Anterior cingulate cortex (tissue), 58 donors: ENCODE data around the gene SELENOO.

ENCODE experiments used
- DNase-seq, 58 donors: peaks; one replicate each; lab custom pipeline; 2025; lab: John Stamatoyannopoulos, UW

The SELENOO gene

DNA sequence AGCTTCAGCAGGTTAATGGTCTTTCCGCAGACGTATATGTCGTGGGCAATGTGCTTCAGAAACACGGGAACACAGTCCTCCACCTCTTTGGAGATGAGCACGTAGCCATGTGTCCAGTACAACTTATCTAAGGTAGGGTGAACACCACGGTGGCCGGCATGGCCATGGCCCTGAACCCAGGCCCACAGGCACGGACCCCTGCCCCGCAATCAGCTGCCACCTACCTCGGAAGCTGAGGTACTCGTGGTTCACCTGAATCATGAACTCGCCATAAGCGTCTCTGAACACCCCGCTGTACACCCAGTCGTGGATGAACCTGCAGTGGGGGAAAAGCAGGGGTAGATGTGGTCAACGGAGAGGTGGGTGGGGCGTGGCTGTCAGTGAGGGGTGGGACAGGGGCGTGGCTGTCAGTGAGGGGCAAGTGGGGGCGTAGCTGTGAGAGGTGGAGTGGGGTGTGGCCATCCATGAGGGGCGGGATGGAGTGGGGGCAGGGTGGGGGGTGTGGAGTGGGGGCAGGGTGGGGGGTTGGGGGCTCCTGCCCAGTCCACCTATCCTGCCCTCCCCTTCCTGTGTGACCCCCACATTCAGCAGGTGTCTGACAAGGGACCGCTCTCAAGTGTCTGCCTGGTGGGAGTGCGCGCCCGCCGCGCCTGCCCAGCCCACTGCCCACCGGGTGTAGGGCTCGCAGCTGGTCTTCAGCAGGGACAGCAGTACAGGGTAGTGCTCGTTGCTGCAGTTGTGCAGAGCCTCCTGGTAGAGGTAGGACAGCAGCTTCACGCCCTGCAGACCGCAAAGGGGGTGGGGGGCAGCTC is 25.5 kb downstream of the SELENOO start:
- no peak for DNase-seq

DNA sequence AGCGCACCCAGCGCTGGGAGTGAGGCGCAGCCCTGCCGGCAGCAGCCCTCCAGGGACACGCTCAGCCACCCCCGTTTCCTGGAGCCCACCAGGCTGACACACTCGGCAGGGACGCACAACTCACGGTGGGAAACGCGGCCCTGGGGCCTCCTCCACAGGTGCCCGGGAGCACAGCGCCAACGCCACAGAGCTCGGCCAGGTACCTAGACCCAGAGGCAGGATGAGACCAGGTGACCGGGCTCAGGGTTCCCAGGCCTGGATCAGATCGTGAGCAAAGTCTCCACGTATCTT is 26.0 kb downstream of the SELENOO start:
- DNase-seq = no peak

GRCh38 chr22:50227579-50228215 is 26.9 kb downstream of the SELENOO start:
- no peak for DNase-seq

DNA sequence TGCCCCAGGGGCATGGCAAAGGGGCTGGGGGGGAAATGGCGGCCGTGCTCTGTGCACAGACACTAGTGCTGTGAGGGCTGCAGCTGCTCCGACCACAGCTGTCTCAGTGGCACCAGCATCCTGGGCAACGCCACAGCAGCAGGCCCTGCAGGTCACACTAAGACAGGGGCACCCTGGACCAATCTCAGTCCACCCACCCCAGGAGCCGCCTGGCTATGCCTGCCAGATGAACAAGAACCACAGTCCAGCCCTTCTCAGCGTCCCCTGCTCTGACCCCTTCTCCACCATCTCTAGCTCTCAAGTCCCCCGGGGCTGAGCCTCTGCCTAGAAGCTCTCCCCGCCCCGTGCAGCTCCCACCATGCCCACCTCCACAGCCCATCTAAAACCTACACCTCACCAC is 27.6 kb downstream of the SELENOO start:
- DNase-seq = no peak

DNA sequence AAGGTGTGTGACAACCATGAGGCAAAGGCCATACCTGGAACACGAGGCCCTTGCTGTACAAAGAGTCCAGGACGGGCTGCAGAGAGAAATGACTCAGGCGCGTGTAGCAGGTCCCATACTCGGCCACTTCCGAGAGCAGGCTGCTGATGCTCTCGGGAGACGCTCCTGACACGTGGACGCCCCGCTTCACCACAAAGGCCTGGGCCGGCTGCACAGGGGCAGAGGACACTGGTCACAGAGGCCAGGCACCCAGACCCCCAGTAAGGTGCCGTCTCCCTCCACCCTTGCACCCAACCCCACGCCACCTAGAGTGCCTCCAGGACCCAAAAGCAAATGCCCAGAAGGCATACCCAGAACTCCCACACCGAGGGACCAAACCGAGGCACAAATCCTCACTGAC is 28.6 kb downstream of the SELENOO start:
- no peak for DNase-seq

DNA sequence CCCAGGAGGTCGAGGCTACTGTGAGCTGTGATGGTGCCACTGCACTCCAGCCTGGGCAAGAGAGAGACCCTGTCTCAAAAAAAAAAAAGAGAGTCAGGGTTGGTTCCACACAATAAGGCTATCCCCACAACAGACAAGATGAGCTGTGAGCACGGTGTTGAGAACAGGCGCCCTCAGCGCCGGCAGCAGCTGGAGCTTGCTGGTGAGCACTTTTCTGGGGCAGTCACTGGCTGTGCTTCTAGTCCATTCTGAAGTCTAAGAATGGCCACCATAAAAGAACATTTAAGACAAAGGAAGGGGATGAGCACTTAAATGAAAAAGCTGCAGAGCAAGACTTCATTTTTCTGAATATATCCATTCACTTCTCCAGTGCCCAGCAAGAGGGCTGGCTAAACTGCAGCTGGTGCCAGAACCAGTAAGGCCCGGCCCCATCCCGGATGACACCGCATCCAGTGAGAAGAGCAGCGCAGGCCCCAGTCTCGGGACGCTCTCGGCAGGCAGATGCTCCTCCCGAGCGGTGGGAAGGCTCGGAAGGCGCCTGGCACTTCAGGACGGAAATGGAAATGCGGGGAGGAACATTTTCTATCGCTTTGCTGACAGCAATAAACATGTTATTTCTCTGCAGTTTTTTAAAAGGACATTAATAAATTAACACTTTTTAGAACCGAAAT is 31.8 kb downstream of the SELENOO start:
- no peak for DNase-seq

DNA sequence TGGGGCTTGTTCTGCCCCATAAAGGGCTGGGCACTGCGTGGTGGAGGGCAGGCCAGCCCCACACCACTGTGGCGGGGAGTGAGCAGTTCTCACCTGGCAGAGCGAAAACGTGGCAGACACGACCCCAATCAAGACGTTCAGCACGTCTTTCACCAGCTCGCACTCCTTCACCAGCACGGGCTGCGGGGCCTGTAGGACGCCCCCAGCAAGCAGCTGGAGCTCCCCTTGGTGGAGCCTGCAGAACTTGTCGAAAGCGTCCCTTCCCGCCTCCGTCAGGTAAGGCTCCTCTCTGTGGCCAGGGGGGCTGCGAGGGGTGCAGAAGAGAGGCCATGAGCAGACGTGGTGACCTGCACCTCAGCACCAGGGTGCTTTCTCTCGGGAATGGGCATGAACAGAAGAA is 32.4 kb downstream of the SELENOO start:
- DNase-seq = no peak

GRCh38 chr22:50236731-50237409 is 36.1 kb downstream of the SELENOO start:
- DNase-seq = no peak

DNA sequence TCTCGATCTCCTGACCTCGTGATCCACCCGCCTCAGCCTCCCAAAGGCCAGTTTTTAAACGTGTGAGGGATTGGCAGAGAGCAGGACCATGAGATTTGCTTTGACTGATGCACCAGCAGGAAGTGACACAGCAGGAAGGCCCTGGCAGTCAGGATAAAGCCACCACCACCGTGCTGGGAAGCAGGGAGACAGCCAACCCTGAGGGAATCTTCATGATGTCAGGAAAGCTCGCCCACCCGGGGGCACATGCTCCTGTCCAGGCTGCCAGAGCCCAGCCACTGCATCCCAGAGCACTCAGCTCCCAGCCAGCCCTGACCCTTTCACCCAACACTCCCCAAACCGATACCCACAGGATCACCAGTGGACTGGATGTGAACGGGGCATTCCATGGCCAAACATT is 37.9 kb downstream of the SELENOO start:
- DNase-seq = no peak

DNA sequence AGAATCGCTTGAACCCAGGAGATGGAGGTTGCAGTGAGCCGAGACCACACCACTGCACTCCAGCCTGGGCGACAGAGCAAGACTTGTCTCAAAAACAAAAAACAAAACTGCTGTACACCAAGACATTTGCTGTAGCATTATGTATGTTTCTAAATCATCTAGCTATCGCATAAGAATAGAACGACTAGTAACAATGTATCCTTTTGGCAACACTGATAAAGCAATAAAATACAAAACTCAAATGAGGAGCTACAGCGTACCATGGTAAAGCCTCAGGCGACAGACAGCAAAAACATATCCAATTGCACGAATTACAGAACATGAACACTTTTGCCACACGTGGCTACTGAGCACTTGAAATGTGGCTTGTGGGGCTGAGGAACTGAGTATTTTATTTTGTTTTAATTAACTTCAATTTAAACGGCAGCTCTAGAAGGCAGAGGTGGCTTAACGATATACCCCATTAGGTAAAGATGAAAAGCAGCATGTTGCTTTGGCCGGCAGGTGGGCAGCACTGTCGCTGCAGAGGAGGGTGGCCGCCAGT is 41.7 kb downstream of the SELENOO start:
- DNase-seq = no peak

DNA sequence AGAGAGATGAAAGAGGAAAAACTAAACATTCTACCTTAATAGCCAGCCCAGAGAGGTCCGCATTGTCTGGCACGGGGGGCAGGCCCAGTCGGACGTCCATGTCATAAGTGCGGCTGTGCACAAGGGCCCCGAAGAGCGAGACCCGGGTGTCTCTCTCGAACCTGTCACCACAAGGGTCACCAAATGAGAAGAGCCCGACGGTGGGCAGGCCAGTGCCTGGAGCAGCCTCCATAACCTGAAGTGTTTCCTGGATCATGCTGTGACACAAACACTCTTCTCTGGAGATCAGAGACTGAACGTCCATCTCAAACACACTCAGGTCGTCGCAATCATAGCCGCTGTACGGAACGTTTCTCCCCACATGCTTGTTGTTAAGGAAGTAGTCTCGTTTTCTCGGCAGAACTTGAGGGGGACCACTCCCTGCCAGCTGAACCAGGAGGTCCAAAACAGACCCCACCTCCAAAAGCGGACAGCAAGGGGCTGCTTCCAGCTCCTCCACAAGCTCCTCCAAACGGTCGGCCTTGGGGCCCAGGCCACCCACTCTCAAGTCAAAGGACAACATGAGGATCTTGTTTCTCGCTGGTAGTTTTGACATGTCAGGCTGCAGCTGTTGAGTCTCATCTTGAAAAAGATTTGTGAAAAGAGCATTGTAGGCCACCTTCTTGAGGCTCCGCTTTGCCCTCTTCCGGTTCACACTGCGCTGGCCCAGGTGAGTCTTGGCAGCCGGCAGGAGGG is 43.0 kb downstream of the SELENOO start:
- DNase-seq = no peak

DNA sequence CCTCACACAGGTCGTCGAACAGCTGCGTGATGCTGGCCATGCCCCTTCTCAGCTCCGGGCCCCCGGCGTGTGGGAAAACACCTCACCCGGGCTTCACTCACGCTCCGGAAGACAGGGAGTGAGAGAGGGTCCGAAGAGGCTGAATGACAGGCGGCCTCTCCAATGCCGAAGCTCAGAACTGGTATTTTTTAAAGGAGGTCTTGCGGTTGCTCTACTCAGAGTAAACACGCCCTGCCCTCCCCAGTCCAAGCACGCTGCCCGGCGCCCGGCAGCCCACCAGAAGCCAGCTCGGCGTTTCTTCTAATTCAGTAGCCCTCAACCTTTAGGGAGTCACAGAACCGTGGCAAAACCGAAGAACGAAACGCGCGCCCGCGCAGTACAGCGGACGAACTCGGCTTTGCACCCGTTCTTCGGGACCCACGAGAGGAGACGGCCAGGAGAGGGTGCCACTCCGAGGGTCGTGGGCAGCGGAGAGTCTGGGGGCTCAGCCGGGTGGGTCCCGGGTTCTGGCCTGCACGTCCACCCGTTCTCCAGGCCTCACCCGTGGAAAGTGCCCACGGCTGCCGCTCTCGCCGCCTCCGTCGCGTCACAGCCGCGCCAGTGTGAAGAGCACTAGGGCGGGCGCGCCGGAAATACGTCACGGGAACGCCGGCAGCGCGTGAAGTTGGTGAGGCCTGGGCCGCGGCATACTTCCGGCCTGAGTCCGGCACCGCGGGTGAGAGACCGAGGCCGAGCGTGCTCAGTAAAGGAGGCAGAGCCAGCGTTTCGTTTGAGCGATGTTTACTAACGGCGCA is 43.8 kb downstream of the SELENOO start, which contains the start of gene TUBGCP6:
TUBGCP6 (minus strand) TSS at position 604 of the 794 bp plus-strand sequence; CDS start at position 40, 564 bp downstream.
- peak; percentile 63 to 97 (median 90) for DNase-seq

GRCh38 chr22:50245214-50246072 is 44.6 kb downstream of the SELENOO start:
- no peak for DNase-seq

DNA sequence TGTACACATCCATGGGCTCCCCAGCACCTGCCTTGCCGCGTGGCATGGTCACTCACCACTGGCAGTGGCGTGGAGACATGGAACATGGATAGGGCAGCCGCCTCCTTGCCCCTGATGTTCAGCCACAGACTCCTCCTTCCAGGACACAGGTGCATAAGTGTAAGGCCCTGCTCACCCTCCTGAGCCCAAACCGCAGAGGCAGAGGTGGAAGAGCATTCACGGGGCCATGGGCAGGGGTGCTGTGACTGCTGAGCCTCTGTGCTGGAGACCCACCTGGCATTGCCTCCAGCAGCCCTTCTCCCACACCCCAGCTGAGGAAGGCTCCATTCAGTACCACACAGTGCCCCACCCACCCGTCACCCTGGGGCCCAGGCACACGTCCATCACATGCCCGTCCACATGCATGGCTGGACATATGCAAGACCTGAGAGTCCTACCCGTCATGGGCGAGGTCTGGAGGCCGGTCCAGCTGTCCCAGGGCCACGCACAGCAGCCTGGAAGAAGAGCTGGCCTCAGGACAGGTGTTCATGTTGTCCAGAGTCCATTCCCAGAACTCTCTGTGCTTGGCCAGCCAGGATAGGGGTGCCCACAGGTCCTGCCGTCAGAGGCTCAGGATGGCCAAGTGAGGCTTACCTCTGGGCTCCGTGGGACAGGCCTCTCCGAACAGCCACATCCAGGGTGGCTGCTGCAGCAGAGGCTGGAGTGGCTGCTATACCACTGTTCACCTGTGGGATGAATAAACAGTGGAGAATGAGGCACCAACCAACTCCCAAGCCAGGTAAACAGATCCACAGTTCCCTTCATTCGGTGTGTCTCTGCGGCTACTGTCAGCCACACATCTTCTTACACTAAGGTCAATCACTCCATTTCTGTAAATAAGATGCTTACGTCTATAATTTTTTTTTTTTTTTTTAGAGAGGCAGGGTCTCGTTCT is 45.7 kb downstream of the SELENOO start:
- DNase-seq = no peak

- peak in 16 of 58 donors; percentile 13 to 70 (median 46) for DNase-seq
Observed at GRCh38 chr22:50247748-50248147, 46.9 kb downstream of the SELENOO start.

GRCh38 chr22:50248196-50249081 is 47.6 kb downstream of the SELENOO start:
- DNase-seq = no peak
